HuH-7.5 (cell line): ENCODE results near the gene MRPL41.
"Not testable (repeated sequence)": the region's sequence is repeated elsewhere in the genome, so short reads cannot be mapped to it uniquely, and the experiment has no call there.

ENCODE experiments used
- DNase-seq: peaks from one replicate; pipeline ENCODE4 v3.0.0; 2011; ENCODE audit warnings: low spot score

The MRPL41 gene

GRCh38 chr9:137552022-137552768, 516 bp downstream of the MRPL41 start:
- peak; percentile 70 for DNase-seq

DNA sequence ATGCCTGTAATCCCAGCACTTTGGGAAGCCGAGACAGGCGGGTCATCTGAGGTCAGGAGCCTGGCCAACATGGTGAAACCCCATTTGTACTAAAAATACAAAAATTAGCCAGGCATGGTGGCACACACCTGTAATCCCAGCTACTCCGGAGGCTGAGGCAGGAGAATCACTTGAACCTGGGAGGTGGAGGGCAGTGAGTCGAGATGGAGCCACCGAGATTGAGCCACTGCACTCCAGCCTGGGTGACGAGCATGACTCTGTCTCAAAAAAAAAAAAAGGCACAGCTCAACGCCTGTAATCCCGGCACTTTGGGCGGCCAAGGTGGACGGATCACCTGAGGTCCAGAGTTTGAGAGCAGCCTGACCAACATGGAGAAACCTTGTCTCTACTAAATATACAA, 2.0 kb downstream of the MRPL41 start:
- DNase-seq = not testable (repeated sequence)

GRCh38 chr9:137554349-137554748, 2.7 kb downstream of the MRPL41 start:
- no peak for DNase-seq

GRCh38 chr9:137555179-137555578, 3.5 kb downstream of the MRPL41 start:
- DNase-seq = no peak

DNA sequence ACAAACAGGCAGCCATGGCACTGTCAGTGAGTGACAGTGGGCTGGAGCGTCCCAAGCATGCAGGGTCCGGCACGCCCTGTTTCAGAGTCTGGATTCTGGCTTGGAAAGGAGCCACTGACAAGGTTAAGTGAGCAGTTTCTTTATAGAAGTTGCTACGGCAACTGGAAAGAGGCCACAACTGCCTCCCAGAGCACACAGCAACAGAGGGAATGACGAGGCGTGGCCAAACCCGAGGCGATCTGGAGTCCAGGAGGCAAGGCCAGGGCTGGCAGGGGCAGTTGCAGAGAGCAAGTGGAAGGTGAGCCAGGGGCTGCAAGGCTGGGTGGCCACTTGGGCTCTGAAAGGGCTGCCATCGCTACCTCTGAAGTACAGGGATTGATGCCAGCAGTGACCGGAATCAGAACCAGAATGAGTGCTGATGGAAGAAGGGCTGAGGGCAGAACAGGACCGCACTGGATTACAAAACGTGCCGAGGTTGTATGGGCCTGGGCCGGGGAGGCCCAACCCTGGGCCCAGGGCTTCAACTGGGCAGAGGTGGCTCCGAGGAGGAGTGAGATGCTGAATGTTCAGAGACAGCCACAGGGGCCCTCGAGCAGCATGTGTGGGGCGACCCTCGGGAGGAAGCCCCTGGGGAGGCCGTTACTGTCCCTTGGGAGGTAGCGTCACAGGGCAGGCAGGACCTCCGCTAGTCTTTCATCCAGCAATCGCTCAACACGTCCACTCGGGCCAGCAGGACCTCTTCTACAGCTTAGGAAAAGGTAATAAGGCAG, 4.6 kb downstream of the MRPL41 start:
- DNase-seq = no peak

- no peak for DNase-seq
These were observed 6.4 kb downstream of the MRPL41 start for GRCh38 chr9:137558127-137558526.

GRCh38 chr9:137564134-137564533, 12.5 kb downstream of the MRPL41 start:
- DNase-seq = no peak

GRCh38 chr9:137564817-137565411, 13.2 kb downstream of the MRPL41 start:
- no peak for DNase-seq

DNA sequence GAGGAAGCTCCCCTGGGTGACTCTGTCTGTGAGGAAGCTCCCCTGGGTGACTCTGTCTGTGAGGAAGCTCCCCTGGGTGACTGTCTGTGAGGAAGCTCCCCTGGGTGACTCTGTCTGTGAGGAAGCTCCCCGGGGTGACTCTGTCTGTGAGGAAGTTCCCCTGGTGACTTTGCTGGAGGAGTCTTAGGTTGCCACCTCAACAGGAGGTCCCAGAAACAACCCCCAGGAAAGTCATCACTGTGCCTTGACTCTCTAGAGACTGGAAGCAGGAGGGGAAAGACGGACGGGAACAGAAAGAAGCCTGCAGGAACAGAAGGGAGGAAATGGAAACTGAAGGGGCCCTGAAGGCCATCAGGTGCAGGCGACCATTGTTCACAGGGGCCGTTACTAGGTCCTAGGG, 16.8 kb downstream of the MRPL41 start:
- DNase-seq = not testable (repeated sequence)

DNA sequence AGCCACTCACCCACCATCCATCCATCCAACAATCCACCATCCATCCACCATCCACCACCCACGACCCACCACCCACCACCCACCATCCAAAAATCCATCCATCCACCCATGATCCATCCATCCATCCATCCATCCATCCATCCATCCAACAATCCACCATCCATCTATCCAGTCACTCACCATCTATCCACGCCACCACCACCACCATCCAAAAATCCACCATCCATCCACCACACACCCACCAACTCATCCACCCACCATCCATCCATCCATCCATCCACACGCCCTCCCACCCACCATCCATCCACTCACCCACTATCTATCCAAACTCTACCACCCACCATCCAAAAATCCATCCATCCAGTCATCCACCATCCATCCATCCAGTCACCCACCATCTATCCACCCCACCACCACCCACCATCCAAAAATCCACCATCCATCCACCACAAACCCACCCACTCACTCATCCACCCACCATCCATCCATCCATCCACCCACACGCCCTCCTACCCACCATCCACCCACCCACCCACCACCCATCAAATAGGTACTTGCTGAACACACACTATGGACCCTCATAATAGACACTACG, 18.0 kb downstream of the MRPL41 start:
- DNase-seq = no peak

DNA sequence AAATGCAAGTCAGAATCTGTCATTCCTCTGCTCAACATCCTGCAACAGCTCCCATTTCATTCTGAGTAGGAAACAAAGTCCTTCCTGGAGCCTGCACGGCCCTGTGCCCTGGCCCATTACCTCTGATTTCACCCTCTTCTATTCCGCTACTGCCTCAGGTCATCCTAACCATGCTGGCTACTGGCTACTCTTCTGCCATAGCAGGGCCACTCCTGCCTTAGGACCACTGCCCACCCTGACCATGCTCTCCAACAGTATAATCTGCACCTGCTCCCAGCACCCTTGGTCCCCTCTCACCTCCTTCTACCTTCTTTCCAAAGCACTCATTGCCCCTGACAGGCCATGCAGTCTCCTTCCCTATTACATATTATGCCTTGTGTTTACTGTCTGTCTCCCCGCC, 18.9 kb downstream of the MRPL41 start:
- no peak for DNase-seq

- no peak for DNase-seq
These were observed 22.5 kb downstream of the MRPL41 start for GRCh38 chr9:137574192-137574591.

GRCh38 chr9:137575364-137575715, 23.7 kb downstream of the MRPL41 start:
- no peak for DNase-seq

DNA sequence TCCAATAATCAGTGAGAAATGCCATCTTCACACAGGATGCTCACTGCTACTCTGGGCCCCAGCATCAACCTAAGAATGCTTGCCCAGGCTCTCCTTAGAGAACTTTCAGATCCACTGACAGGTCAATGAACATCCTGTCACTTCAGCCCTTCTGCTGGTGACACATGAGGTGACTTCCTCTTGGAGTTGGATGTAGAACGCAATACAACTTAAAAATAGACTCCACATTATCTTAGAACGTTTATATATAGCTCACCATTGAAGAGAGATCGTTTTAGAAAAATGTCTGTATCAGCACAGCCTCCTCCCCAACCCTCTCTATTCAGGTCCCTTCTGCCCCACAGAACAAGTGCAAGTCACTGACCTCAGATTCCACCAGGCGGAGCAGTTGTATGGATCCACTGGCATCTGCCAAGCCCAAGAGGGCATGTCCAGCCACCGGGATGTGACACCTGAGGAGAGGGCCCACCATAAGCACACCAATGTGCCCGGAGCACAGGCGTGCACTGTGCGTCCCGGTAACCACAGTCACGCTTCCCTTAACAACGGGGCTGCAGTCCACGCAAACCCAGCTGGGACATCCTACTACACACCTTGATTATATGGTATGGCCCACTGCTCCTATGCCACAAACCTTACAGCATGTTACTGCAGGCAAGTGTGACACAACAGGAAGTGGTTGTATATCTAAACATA, 24.2 kb downstream of the MRPL41 start:
- no peak for DNase-seq

DNA sequence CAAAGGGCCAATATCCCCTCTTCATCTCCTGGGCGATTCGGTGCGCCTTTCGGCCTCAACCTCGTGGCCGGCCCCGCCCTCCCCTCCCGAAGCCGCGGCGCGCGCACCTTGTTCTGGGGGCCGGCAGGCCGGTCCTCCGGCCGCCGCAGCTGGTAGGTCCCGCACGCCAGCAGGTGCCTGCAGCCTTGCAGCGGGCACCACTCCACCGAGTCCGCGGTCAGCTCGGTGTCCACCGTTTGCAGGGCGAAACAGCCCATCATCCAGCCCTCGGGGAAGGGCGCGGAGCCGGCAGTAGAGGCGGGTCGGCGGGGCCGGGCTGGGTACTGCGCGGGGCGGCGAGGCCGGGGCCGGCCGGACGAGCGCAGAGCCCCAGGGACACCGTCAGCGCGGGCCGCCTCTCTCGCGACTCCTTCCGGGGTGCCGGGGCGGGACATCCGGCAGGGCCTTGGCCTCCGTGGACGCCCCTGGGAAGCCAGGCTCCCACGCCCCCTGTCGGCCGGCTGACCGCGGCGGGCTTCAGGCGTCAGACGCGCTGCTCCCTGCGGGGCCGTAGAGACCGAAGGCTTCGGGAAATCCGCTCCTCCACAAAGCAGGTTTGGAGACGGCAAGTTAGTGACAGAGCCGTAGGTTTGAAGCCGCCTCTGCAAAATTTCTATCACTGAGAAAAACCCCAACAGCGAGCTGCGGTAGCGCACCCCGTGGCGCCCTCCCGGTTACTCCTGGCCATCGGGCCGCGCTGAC, 27.0 kb downstream of the MRPL41 start, which contains the start of gene DPH7:
TSS of gene DPH7 (minus strand) at position 408 of the 741 bp plus-strand sequence. CDS start at position 260, 148 bp downstream.
- DNase-seq = peak; percentile 98

- DNase-seq = no peak
These were observed 27.6 kb downstream of the MRPL41 start for GRCh38 chr9:137579259-137579604.

DNA sequence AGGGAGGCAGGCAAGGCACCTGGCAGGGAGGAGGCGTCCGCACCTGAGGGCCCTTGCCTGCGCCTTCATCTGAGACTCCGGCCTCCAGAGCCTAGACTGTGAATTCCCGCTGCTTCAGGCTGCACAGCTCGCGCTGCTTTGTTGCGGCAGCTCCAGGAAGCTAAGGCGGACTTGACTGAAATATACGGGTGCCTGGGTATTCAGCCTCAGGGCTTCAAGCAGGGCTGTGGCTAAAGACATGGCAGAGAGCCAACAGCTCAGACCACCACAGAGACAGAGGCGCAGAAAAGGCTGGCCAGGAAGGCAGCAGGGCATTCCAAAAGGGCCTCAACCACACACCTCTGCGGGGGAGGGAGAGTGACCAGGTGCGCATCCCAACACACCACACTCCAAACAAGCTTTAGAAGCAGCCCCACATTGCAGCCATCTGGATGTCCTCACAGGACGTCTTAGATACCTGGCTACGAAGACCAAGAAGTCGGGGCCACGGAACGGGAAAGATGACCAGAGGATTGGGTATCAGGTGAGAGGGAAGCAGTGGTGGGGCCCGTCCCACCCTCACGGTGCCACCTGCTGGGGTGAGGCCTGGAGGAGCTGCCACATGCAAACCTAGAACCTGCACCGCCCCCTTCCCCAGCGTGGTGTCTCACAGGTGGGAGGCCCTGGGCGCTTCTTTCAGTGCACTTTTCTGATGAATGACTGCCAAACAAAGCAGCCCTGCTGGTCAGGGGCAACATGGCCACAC, 28.7 kb downstream of the MRPL41 start:
- no peak for DNase-seq

DNA sequence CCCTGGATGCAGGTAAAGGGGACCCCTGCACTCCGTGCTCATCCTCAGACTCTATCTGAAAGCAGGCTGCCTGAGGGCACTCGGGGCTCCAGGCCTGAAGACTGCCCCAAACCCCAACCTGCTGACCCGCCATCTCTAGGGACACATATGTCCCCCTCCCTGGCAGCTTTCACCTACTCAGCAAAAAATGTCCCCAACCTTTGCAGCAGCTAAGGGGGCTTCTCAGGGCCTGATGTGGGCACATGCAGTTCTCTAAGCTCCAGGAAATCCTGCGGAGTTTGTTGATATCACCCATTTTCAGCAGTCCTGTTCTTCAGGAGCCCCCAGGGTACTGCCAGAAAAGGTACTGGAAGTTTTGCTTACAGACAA, 29.3 kb downstream of the MRPL41 start:
- no peak for DNase-seq

DNA sequence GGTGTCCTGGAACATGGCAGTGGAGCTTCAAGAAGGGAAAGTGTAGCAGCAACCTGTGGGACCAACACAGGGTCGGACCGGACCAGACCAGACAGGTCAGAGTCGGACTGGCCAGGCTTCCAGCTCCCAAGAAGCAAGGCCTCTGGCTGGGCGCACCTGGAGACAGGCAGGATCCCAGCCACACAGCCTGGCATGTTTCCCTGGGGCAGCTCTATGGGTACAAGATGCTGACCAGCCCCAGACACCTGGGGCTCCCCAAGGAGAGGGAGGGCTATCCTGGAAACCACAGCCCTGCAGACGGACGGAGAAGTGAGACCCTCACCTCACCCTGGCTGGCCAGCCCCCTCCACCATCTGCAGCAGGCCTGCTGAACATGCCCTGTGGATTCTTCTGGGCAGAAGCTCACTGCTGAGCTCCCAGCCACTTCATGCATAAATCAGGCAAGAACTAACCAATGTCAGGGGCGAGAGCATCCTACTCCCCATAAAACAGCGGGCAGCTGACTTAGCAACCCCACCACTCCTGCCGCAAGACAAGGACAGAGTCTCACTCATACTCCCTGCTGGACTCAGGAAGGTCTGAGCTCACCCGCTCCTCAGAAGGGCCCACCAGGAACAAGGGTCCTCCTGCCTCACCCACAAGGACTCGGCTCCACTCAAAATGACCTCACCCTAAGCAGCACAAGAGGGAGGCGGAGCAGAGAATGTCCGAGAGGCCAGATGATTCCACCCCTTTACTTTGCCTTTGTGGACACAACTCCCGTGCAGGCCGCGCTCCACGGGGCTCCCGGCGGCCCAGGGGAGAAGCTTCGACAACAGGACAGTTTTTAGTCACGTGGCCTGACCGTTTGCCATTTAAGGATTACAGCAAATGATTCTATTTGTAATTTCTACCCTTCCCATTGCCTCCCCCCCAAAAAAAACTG, 29.9 kb downstream of the MRPL41 start:
- DNase-seq = no peak
